NB4 (cell line): Measurements from ENCODE around the gene KLHL41.

Source experiments
- CTCF ChIP-seq: IDR thresholded peaks from one replicate; pipeline ENCODE4 v1.5.1; 2012; ENCODE audit warnings: low read depth, low read length
- POLR2A ChIP-seq: IDR thresholded peaks from 2 replicates; pipeline ENCODE4 v1.6.1; 2011; ENCODE audit warnings: mild to moderate bottlenecking; ENCODE audit not compliant: insufficient read length; ENCODE audit errors: extremely low read depth

- TF ChIP-seq POLR2A (no peak), CTCF (no peak)
These were observed 23.8 kb upstream of the KLHL41 start for GRCh38 chr2:169485650-169486138.
